Esophagus muscularis mucosa (tissue), 4 donors: Measurements from ENCODE around the gene SLC39A10.
"Not testable (repeated sequence)": the region's sequence is repeated elsewhere in the genome, so short reads cannot be mapped to it uniquely, and the experiment has no call there.

ENCODE experiments used
- CTCF ChIP-seq, 3 experiments: fragments of 200-600 bp in 2 of 3; fragments of 450-650 bp in 1 of 3; sonication (generic) in 2 of 3; IDR thresholded peaks; one replicate each; pipeline ENCODE4 v1.5.1; 2017 to 2019; ENCODE audit warnings: antibody characterized with exemption in 3 of 3, mild to moderate bottlenecking in 2 of 3, moderate library complexity in 1 of 3
- EP300 ChIP-seq: sonication (generic); formaldehyde crosslinking; IDR thresholded peaks from one replicate; pipeline ENCODE4 v1.6.1; 2017; ENCODE audit warnings: antibody characterized with exemption
- POLR2A ChIP-seq: fragments of 450-650 bp; IDR thresholded peaks from one replicate; pipeline ENCODE4 v1.6.1; 2017; ENCODE audit warnings: antibody characterized with exemption, moderate library complexity, mild to moderate bottlenecking, low read depth
- POLR2AphosphoS5 ChIP-seq, 2 donors: sonication (generic); formaldehyde crosslinking; IDR thresholded peaks; one replicate each; pipeline ENCODE4 v1.6.1; 2017; ENCODE audit warnings: antibody characterized with exemption in 2 of 2

GRCh38 chr2:195644708-195645107 is 12.3 kb upstream of the SLC39A10 start:
- not testable (repeated sequence) for TF ChIP-seq POLR2A; CTCF (IDR thresholded peaks at IDR 0.05); POLR2AphosphoS5 (IDR thresholded peaks at IDR 0.05); EP300
